HS-27A (cell line): ENCODE measurements around the gene TARS2.
A peak's percentile ranks its signal among the peaks of the same experiment; 100 is the strongest.

ENCODE experiments used
- DNase-seq: peaks from one replicate; pipeline ENCODE4 v3.0.0-alpha.2; 2012; ENCODE audit warnings: low read depth, missing footprints

TARS2 gene

DNA sequence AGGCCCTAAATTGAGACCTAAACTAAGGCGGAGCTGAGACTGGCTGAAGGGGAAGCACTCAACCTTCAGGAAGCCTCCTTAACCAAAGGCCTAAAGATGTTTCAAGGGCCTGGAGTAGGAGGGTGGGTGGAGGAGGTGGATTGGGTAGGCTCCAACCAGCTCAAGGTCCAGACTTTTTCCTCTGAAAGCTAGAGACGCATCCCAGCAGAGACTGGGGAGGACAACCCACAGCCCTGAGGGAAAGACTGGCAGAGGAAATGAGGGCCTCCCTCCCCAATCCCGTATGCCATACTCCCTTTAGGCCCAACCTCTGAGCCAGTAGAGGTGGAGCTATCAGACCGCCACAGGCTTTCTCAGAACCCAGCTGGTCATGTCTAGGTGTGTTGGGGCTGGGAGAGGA, 21.8 kb downstream of the TARS2 start:
- no peak for DNase-seq

DNA sequence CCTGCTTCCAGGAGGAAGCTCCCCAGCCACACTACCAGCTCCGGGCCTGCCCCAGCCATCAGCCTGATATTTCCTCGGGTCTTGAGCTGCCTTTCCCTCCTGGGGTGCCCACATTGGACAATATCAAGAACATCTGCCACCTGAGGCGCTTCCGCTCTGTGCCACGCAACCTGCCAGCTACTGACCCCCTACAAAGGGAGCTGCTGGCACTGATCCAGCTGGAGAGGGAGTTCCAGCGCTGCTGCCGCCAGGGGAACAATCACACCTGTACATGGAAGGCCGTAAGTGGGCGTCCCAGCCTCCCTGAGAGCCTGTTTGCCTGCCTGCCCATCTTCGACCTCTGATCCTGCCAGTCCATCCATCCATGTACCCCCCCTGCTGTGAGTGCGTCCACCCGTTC, 24.3 kb downstream of the TARS2 start:
- no peak for DNase-seq

- DNase-seq, result no peak
Observed at GRCh38 chr1:150511985-150512660, 24.9 kb downstream of the TARS2 start.

- no peak for DNase-seq
Observed at GRCh38 chr1:150512846-150513245, 25.6 kb downstream of the TARS2 start.

DNA sequence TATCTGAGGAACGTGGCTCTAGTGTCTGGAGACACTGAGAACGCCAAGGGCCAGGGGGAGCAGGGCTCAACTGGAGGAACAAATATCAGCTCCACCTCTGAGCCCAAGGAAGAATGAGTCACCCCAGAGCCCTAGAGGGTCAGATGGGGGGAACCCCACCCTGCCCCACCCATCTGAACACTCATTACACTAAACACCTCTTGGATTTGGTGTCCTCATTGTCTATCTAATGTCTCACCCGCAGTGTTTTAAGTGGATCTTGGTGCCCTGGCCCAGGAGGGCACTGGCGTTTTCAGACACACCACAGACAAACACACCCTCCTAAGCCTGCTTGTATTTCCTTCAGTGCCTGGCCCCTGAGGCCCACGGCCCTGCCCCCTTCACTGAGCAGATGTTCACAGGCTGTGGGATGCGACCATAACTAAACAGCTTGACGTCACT, 26.2 kb downstream of the TARS2 start:
- DNase-seq, result no peak

GRCh38 chr1:150514260-150514659, 27.0 kb downstream of the TARS2 start:
- no peak for DNase-seq

- no peak for DNase-seq
Observed at GRCh38 chr1:150514913-150515327, 27.7 kb downstream of the TARS2 start.

- DNase-seq, result peak; percentile 83
Observed at GRCh38 chr1:150515328-150516049, 28.3 kb downstream of the TARS2 start, which contains the start of gene FALEC. Gene FALEC, plus strand, starts transcription at chr1:150515752.

DNA sequence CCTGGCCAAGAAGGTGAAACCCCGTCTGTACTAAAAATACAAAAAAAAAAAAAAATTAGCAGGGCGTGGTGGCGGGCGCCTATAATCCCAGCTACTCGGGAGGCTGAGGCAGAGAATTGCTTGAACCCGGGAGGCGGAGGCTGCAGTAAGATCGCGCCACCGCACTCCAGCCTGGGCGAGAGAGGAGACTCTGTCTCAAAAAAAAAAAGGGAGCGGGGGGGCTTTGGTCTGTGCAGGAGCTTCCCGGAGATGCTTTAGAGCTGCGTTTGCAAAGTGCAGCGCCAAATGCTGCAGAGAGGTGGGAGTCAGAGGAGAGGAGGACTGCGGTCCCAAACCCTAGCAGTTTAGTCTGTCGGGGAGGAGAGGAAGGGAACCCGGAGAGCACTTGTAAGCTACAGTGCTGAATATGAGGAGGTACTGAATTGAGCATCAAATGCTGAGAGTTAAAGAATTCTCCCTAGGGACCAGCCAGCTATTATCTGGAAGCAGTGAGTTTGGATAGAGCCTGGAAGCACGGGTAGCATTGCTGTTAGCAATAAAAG, 28.9 kb downstream of the TARS2 start:
- DNase-seq, result no peak

- no peak for DNase-seq
Observed at GRCh38 chr1:150516616-150517015, 29.4 kb downstream of the TARS2 start.

DNA sequence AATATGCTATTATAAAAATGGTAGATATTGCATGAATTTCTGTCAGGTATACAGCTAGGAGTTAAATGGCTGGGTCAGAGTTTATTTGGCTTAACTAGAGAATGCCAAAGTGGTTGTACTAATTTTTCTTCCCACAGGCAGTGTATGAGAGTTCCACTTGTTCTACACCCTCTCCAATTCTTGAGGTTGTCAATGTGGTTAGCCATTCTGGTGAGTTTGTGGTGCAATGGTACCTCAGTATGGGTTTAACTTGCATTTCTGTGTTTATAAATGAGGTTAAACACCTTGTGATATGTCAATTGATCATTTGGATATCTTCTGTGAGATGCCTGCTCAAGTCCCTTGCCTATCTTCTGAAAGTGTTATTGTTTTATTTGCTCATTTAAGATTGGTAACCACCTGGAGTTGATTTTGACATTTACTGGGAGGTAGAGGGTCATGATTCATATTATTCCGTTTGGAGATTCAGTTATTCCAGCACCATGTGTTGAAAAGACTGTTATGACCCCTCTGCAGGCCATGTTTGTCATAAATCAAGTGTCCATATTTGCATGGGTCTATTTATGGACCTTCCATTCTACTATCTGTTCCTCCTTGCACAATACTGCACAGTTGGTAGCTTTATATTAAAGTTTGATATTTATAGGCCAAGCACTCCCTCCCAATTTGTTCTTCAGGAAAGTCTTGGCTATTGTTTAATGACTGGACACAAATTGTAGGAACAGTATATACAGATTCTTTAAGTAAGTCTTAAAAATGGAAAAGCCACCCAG, 34.2 kb downstream of the TARS2 start:
- DNase-seq, result no peak

DNA sequence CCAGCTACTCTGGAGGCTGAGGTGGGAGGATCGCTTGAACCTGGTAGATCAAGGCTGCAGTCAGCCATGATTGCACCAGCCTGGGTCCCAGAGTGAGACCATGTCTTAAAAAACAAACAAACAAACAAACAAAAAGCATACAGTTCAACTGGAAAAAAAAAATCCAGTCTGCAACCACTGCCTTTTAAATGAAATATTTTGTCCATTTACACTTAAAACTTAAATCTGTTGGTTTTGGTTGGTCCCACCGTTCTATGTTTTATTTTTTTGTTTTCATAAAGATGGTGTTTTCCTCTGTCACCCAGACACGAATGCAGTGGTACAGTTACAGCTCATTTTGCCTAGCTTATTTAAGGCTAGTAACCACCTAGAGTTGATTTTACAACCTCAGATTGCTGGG, 38.1 kb downstream of the TARS2 start:
- no peak for DNase-seq

- DNase-seq, result no peak
Observed at GRCh38 chr1:150528196-150528595, 41.0 kb downstream of the TARS2 start.

GRCh38 chr1:150529017-150529416, 41.8 kb downstream of the TARS2 start:
- no peak for DNase-seq

- DNase-seq, result no peak
Observed at GRCh38 chr1:150530491-150531159, 43.4 kb downstream of the TARS2 start.

- DNase-seq, result no peak
Observed at GRCh38 chr1:150532860-150533259, 45.6 kb downstream of the TARS2 start.

GRCh38 chr1:150534002-150534401, 46.8 kb downstream of the TARS2 start:
- DNase-seq, result no peak

GRCh38 chr1:150535511-150536287, 48.5 kb downstream of the TARS2 start:
- DNase-seq, result no peak

DNA sequence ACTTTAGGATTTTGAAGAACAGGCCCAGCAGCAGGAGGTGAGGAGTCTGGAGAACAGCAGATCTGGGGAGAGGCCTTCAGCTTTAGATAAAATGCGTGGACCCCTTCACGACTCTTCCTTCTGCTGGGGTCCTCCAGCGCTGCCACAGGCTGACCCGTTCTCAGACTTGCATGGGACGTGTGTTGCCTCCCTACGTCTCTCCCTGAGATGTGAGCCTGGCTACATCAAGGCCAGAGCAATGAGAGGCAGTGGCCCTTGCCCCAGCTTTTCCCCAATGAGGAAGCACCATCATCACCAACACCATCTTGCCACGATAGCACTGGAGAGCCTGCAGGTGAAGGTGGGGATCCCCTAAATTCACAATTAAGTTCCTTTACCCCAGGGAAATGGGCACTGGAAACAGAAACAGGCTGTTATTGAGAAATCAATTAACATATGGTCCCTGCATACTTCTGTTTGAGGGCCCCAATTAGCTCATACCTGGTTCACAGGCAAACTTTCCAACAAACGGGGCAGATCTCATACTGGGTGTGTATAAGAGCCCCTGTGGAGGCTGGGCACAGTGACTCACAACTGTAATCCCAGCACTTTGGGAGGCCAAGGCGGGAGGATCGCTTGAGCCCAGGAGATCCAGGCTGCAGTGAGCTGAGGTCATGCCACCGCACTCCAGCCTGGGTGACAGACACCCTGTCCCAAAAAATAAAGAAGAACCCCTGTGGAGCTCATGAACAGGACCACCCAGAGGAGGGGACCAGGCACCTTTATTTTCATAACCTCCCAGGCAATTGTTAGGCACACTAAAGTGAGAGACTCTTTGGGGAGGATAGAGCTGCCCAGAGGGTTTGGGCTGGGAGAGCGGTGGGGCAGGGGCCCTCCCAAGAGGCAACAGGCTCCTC, 49.9 kb downstream of the TARS2 start:
- DNase-seq, result no peak
